Measurements from ENCODE around the gene CPNE4. TPM values are rescaled to one million over a fixed set of nuclear protein-coding genes. Genes with fewer than 3 reads are reported as not detected.
"Not testable (repeated sequence)": the region's sequence is repeated elsewhere in the genome, so short reads cannot be mapped to it uniquely, and the experiment has no call there.

CPNE4 gene
- total RNA-seq, 1 experiment from 2014 or later = not detected

DNA sequence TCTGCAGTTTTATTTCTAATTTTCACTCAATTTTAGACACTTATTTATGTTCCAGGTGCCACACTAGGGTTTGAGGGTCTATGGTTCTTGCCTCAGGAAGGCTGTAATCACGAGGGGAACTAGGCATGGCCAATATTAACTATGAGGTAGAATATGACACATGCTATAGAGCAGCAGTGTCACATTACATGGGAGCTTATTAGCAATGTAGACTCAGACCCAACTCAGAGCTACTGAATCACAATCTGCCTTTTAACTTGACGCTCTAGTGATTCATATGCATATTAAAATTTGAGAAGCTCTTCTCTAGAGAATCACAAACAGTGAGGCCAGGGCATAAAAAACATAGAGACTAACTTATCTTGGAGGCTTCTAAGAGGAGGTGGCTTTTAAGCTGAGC lies 499.2 kb downstream of the CPNE4 start:
- in situ Hi-C loops (cut with HindIII; ENCODE audit: low sequenced_read_pairs) = no loop called here
- DNase-seq (ENCODE audit: low spot score) = no peak

DNA sequence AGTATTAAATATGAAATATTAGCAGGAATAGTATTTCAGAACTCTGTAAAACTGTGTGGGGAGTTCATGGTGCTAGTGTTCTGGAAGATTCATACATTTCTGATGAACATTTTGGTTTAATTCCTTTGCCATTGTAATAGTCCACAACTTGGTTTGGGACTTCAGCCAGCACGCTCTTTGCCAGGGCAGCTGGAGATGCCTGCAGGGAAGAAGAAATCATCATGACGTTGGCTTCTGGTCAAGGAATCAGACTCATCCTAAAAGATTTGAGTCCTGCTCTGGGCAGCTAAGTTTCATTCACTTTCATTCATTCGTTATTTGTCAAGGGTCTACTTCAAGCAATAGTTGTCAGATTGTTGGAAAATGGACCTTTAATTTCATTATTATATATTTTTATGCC lies 499.7 kb downstream of the CPNE4 start:
- peak; percentile 3 for DNase-seq (ENCODE audit: low spot score)
- in situ Hi-C loops (cut with HindIII; ENCODE audit: low sequenced_read_pairs) = no loop called here

DNA sequence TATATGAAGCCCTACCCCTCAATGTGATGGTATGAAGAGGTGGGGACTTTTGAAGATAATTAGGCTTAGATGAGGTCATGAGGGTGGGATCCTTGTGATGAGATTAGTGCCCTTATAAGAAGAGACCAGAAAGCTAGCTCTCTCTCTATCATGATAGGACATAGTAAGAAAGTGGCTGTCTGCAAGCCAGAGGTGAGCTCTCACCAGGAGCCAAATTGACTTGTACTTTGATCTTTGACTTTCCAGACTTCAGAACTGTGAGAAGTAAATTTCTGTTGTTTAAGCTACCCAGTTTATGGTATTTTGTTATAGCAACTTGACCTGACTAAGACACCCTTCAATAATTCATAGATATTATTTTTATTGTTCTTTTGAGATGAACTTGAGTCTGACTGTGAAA lies 502.2 kb downstream of the CPNE4 start:
- in situ Hi-C loops (cut with HindIII; ENCODE audit: low sequenced_read_pairs) = no loop called here

DNA sequence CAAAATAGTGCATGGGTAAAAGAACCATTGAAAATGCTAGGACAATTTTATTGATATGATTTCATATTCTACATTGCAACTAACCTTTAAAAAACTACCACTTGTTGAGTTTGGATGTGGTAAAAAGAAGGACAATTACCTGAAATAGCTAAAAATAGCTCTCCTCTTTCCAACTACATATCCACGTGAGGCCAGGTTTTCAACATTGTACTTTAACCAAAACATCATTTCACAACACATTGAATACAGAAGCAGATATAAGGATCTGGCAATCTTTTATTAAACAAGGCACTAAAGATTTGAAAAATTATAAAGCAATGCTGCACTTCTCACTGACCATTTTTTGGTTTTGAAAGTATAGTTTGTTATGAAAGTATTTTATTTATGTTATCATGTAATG lies 504.0 kb downstream of the CPNE4 start:
- DNase-seq (ENCODE audit: low spot score) = no peak
- in situ Hi-C loops (cut with HindIII; ENCODE audit: low sequenced_read_pairs) = no loop called here

More for the DNA sequence above, 502.2 kb downstream of the CPNE4 start:
- DNase-seq (ENCODE audit: low spot score) = no peak

DNA sequence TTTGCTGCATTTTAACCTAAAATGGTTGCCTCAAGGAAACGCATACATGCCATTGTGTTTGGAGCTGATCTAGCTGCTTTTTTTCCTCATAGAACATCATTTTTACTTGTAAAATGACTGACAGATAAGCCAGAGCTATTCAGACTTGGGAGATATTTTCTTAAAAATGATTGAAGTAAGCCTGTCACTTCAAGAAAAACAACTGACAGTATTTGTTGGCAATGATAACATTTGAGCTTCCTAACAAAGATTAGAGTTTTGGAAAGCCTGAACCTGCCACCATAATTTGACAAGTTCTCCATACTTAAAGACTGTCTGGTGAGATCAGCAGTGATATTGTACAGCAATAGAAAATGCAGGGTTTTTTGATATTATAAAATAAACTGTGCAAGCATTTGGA lies 504.4 kb downstream of the CPNE4 start:
- in situ Hi-C loops (cut with HindIII; ENCODE audit: low sequenced_read_pairs) = no loop called here

DNA sequence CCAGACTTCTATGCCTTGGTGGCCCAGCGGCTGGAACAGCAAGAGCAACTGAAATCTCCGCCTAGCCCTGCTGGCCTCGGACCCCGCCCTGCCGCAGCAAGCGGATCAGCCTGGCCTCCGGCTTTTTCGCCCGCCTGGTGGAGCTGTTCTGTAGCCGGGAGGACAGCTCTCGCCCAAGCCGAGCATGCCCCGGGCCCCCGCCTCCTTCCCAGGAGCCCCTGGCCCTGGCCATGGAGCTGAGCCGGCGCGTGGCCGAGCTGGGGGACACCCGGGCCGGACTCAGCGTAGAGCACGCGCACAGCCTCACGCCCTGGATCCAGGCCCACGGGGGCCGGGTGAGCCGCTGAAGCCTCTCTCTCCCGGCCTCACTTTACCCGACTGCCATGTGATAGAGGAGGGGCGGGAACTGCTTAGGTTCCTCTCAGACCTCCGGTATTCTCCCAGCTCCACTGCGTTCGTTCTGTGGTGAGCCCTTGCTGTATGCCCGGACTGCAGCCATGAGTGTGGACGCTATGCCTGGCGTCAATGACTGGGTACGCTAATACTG lies 507.9 kb downstream of the CPNE4 start:
- in situ Hi-C loops (cut with HindIII; ENCODE audit: low sequenced_read_pairs) = no loop called here
- DNase-seq (ENCODE audit: low spot score) = no peak

More for the DNA sequence above, 504.4 kb downstream of the CPNE4 start:
- no peak for DNase-seq (ENCODE audit: low spot score)

DNA sequence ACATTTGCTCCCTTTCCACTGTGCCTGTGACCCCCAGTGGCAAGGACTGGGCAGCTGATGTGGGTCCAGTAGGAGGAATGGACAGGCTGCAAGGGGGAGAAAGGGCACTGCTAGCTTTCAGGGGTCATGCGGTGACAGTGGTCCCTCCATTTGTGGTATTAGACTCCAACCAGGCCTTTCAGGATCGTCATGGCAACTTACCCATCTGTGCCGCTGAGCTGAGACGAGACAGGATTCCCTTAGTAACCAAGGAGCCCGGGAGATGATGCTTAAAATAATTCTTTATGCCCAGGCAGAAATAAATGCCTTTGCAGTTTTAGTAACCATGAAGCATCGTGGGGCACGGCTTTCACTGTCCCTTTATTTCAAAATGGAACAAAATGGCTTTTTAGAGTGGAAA lies 516.1 kb downstream of the CPNE4 start:
- no peak for DNase-seq (ENCODE audit: low spot score)
- in situ Hi-C loops (cut with HindIII; ENCODE audit: low sequenced_read_pairs) = no loop called here

DNA sequence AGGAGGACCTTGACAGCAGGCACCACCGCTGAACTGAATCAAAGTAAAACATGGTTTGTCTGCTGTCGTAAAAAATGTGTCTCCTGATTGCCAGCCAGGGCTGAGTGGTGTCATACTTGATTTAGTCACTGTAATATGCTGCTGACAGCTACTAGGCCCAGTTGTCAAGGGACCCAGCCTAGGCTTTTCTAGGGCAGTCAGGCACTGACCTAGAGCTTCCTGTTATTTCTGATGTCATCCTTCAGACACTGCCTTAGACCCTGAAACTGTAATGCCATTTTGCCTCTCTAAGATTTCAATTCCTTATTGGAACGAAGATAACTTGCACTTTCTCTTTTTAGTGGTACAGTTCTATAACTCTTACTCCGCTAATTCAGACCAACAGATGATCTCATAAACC lies 529.4 kb downstream of the CPNE4 start:
- no peak for DNase-seq (ENCODE audit: low spot score)
- in situ Hi-C loops (cut with HindIII; ENCODE audit: low sequenced_read_pairs) = no loop called here

DNA sequence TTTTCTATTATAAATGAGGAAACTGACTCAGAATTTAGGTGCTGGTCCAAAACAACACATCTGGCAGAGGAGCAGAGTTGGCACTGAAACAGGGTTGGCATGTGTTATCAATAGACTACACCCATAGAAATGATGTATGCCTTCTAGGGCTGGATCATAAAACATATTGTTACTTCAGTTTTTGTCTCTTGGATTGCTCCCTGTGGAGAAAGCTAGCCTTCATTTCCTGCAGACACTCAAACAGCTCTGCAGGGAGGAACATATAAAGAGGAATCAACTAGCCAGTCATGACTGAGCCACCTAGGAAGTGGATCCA lies 531.5 kb downstream of the CPNE4 start:
- DNase-seq (ENCODE audit: low spot score) = no peak
- in situ Hi-C loops (cut with HindIII; ENCODE audit: low sequenced_read_pairs) = no loop called here

DNA sequence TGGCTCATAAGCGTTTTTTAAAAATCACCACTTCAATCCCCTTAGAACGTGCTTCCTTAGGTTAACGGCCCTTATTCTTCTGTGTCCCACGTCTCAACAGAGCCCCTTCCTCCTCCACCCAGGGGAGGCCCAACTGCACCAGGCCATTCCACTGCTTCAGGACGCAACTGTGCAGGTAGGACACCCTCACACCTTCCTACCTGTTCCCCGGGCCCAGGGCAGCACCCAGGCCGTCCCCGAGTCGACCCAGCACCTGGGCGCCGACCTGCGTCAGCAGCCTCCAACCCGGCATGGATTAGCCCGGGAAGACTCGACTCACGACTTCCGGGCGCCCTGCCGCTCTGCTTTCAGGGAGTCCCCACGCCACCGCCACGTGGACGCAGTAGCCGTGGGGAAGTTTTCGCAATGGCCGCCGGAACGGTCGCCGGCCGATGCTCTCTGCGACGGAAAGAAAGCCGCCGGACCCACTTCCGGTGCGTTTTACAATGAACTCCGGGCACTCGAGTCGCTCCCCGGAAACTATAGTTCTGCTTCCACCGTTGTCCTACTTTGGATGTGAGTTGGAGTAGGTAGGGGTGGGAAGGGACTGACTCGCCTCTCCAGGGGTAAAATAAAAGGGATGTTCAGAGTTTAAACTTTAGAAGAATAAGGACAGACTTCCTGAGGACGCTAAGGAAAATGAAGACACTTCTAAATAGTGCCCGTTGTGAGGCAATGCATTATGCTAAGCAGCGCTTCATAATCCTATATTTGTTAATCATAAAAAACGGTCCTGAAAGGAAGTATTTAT lies 532.1 kb downstream of the CPNE4 start, which contains the start of gene MRPL3:
MRPL3 (minus strand) TSS at position 442 of the 790 bp plus-strand sequence; CDS start at position 292, 150 bp downstream.
- in situ Hi-C loops (cut with HindIII; ENCODE audit: low sequenced_read_pairs) = no loop called here

DNA sequence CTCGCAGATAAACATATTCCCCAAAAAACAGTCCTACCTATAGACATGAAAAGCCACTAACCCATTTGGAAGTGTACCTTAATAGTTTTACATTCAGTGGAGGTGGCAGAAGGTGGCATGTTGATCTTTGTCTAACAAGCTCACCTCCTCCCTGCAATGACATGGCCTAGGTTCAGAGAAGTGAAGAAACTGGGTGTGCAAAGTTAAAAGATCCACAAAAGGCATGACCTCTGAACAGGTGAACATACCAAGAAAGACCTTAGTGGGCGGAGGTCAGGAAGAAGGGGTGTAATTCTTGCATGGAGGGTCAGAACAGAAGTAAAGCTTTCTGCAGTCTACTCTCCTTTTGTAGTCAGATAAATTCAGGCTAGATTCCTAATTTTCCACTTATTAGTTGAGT lies 532.9 kb downstream of the CPNE4 start:
- DNase-seq (ENCODE audit: low spot score) = no peak
- in situ Hi-C loops (cut with HindIII; ENCODE audit: low sequenced_read_pairs) = no loop called here

More for the DNA sequence above, 532.1 kb downstream of the CPNE4 start, which contains the start of gene MRPL3:
- DNase-seq (ENCODE audit: low spot score) = peak; percentile 89

DNA sequence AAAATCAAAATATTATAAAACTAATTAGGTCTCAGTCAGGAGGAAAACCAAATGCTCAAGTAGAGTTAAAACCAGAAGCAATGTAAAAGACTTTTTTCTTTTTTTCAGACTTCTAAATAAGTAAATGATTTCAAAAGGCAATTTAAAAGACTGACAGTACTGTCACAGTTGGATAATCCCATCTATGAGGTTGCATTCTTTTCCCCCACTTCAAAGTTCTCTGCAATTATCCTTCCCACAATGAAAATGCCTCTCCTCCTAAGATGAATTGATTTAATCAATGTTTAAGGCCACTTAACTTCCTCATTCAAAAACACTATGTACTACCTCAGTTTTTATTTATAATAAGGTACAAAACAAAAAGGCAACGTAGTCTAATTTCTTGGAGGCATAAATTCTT lies 540.1 kb downstream of the CPNE4 start:
- in situ Hi-C loops (cut with HindIII; ENCODE audit: low sequenced_read_pairs) = no loop called here

DNA sequence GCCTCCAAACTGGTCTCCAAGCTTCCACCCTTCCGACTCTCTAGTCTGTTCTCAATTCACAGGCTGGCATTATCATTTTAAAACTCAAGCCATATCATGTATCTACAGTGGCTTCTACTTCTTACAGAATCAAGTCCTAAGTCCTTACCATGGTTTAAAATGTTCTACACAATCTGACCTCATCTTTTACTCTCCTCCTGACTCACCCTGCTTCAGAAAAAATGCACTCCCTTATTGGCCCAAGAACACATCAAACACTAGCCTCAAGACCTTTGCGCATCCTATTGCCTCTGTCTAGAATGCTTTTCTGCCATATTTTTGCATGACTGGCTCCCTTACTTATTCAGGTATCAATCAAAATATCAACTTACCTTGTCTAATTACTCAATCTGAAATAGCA lies 543.0 kb downstream of the CPNE4 start:
- no peak for DNase-seq (ENCODE audit: low spot score)
- in situ Hi-C loops (cut with HindIII; ENCODE audit: low sequenced_read_pairs) = no loop called here

More for the DNA sequence above, 540.1 kb downstream of the CPNE4 start:
- DNase-seq (ENCODE audit: low spot score) = no peak

DNA sequence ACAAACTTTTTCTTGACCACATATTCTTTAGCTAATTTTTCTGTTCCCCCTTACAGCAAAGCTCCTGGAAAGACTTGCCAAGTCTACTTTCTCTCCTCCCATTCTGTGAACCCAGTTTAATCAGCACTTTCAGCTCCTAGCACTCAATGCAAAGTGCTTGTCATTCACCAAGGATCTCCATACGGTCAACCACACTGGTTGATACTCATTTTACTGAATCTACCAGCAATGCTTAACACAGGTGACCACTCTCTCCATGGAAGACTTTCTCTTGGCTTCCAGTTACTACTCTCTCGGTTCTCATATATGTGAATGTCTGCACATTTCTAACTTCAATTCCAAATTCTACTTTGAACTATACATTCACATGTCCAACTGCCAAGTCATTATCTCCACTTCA lies 543.7 kb downstream of the CPNE4 start:
- in situ Hi-C loops (cut with HindIII; ENCODE audit: low sequenced_read_pairs) = no loop called here
- DNase-seq (ENCODE audit: low spot score) = no peak

DNA sequence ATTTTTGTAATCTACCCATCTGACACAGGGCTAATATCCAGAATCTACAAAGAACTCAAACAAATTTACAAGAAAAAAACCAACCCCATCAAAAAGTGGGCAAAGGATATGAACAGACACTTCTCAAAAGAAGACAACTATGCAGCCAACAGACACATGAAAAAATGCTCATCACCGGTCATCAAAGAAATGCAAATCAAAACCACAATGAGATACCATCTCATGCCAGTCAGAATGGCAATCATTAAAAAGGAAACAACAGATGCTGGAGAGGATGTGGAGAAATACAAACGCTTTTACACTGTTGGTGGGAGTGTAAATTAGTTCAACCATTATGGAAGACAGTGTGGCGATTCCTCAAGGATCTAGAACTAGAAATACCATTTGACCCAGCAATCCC lies 548.3 kb downstream of the CPNE4 start:
- in situ Hi-C loops (cut with HindIII; ENCODE audit: low sequenced_read_pairs); DNase-seq (ENCODE audit: low spot score): not testable (repeated sequence)

DNA sequence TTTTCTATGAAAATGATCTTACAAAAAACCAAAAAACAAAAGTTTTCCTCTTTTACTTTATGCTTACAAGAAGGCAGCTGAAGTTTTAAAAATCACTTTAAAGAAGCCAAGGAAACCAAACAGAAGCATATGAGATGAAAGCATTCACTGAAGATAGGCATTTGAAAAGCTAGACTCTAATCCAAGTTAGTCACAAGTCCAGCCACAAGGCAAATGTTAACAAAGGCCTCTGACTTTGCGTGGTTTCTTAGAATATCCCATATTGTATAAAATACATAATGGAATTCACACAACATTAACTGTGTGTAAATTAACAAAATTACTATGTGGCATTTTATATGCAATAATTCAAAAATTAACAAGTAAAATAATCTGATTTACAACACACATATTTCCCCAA lies 549.7 kb downstream of the CPNE4 start:
- DNase-seq (ENCODE audit: low spot score) = no peak
- in situ Hi-C loops (cut with HindIII; ENCODE audit: low sequenced_read_pairs) = no loop called here

DNA sequence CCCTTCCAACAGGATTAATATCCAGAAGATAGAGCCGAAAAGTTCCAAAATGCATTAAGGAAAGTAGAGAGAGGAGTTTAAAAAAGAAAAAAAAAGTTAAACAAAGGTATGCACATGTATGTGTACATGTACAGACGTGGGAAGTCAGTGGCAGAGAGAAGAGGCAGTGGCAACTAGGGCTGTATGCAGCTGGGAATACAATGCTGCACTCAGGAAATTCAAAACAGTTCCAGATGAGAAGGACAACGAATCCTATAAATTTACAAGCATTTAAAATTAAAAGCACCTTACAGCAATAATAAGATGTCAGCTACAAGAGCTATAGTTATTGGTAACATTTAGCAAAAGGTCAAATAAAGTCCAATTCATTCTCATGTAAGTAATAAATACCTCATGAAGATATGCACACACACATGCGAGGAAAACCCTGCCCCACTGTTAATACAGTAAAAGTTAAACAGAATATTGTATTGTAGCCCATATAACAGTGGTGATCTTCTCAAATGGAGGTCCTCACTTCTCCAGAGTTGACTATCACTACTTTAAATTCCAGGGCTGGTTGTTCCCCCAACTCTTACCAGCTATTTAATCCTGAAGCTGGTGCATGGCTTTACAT lies 550.2 kb downstream of the CPNE4 start:
- in situ Hi-C loops (cut with HindIII; ENCODE audit: low sequenced_read_pairs) = no loop called here
- DNase-seq (ENCODE audit: low spot score) = no peak
